Measurements from ENCODE around the gene SCD5.
A peak's percentile ranks its signal among the peaks of the same experiment; 100 is the strongest.

DNA sequence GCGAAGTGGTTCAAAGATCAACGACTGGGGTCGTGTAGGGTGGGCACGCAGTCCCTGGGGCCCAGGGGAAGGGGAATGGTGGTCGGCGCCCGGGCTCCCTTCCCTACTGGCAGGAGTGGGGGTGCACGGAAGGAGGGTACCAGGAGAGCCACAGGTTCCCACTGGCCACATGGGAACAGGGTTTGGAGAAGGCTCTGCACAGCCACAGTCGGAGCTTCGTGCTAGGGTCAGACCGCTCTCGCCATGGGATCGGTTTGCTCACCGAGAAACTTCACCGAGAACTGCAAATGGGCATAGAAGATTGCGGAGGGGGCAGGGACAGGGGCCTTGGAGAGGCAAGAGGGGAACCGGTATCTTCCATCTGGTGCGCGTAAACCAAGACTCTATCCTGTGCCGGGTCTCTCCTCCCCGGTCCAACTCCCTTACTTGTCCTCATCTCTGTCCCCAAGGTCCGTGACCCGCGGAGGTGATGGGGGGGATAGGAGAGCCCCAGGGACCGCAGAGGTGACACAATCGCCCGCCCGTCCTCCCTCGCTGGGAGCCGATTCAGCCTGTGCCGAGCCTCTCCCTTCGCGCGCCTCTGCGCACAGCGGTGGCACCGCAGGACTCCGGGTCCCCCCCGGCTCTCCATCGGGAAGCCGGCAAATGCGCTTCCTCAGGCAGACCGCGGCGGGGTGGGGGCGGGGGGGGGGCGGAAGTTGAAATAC is 1.0 kb downstream of the SCD5 start:
- TF ChIP-seq, protein P1, sequence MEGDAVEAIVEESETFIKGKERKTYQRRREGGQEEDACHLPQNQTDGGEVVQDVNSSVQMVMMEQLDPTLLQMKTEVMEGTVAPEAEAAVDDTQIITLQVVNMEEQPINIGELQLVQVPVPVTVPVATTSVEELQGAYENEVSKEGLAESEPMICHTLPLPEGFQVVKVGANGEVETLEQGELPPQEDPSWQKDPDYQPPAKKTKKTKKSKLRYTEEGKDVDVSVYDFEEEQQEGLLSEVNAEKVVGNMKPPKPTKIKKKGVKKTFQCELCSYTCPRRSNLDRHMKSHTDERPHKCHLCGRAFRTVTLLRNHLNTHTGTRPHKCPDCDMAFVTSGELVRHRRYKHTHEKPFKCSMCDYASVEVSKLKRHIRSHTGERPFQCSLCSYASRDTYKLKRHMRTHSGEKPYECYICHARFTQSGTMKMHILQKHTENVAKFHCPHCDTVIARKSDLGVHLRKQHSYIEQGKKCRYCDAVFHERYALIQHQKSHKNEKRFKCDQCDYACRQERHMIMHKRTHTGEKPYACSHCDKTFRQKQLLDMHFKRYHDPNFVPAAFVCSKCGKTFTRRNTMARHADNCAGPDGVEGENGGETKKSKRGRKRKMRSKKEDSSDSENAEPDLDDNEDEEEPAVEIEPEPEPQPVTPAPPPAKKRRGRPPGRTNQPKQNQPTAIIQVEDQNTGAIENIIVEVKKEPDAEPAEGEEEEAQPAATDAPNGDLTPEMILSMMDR (IDR thresholded peaks at IDR 0.05): no peak
- TF ChIP-seq EZH2phosphoT487 (IDR thresholded peaks at IDR 0.05) (peak; percentile 27), EZH2 (IDR thresholded peaks at IDR 0.05) (no peak)
